GM19025 (cell line): ENCODE results near the gene MIP.
"Not testable (repeated sequence)": the region's sequence is repeated elsewhere in the genome, so short reads cannot be mapped to it uniquely, and the experiment has no call there.

Experiments
- ATAC-seq: cut with Tn5 transposase; IDR thresholded peaks from one replicate; pipeline ENCODE4 v1.9.1; 2021; ENCODE audit warnings: mild to moderate bottlenecking, low read depth, moderate library complexity; ENCODE audit not compliant: unreplicated experiment

Gene MIP

DNA sequence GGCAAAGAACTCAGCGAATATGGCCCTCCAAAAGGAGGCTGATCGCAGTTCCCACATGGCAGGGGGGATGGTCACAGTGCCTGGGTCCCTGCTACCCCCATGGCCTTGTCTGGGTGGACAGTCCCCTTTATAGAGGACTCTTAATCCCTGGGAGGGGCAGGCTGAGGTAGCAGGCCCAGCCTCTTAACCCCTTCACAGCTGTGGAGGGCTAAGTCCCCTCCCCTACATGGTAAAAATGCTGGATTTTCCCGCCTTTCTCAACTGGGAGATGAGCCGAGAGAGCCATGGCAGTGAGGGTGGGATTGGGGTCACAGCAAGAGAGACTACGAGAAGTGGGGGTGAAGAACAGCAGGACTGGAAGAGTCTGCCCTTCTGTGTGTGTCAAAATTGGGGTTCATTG is at the start of gene MIP:
MIP (minus strand) TSS at position 101 of the 400 bp plus-strand sequence; CDS start at position 57, 44 bp downstream.
- ATAC-seq = no peak

DNA sequence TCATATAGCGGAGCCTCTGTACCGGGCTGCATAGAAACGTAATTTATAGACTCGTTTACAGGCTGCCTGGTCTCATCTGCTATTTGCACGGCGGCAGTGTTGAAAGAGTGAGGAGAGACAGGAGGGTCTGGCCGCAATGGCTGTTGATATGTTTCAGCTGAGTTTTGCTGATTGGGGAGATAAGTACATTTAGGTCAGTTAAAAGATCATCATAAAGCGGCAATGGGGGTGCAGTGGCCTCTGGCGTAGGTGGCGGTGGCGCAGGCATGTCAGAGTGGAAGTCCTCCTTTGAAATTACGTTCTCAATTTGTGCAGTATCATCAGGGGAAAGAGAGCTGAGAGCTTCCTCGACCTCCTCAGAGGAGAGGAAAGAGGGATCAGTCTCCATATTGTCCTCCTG is 45.4 kb upstream of the MIP start:
- not testable (repeated sequence) for ATAC-seq

DNA sequence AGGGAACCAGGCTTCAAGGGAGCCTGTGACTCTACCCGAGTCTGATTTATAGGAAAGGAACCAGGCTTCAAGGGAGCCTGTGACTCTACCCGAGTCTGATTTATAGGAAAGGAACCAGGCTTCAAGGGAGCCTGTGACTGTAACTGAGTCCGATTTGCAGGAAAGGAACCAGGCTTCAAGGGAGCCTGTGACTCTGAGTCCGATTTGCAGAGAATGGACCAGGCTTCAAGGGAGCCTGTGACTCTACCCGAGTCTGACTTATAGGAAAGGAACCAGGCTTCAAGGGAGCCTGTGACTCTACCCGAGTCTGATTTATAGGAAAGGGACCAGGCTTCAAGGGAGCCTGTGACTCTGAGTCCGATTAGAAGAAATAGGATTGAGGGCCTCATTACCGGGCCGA is 45.0 kb upstream of the MIP start:
- ATAC-seq = not testable (repeated sequence)

DNA sequence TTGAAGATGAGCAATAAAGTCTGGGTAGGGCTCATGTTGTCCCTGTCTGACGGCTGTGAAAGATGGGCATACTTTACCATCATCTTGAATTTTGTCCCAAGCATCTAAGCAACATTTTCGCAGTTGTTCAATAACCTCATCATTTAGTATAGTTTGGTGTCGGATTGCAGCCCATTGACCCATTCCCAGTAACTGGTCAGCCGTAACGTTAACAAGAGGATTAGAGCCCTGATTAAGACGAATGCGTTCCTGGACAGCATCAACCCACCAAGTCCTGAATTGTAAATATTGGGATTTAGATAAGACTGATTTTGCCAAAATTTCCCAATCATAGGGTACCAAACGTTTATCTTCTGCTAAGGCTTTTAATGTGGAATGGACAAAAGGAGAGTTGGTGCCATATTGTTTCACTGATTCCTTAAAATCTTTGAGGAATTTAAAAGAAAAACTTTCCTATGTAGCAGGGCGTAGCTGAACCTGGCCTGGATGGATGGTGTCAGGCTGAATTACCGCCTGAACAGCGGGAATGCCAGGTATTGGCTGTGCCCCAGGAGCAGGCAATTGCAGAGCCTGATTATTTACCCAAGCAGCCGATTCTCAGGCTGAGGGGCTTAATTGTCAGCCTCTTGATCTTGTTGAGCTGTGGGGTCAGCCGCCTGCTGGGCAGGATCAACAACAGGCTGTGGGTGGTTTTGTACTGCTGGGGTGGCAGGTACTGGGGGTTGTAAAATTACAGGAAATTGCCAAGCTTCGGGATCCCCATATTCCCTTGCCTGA is 43.9 kb upstream of the MIP start:
- ATAC-seq = not testable (repeated sequence)

DNA sequence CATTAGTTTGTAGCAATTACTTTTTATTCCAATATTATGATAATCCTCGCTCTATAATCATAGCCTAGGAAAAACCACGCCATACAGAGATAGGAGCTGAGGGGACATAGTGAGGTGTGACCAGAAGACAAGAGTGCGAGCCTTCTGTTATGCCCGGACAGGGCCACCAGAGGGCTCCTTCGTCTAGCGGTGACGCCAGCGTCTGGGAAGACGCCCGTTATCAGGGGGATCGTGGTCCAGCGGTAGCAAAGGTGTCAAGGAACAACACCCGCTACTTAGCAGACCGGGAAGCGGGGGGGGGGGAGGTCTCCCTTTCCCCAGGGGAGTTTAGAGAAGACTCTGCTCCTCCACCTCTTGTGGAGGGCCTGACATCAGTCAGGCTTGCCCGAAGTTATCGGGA is 42.2 kb upstream of the MIP start:
- not testable (repeated sequence) for ATAC-seq

- not testable (repeated sequence) for ATAC-seq
These were observed 40.0 kb upstream of the MIP start for GRCh38 chr12:56494481-56494880.

DNA sequence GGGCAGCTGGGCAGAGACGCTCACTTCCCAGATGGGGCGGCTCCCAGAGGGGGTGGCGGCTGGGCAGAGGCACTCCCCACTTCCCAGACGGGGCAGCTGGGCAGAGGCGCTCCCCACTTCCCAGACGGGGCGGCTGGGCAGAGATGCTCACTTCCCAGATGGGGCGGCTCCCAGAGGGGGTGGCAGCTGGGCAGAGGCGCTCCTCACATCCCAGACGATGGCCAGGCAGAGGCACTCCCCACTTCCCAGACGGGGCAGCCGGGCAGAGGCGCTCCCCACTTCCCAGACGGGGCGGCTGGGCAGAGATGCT is 39.6 kb upstream of the MIP start:
- not testable (repeated sequence) for ATAC-seq

- ATAC-seq = not testable (repeated sequence)
These were observed 39.1 kb upstream of the MIP start for GRCh38 chr12:56493409-56494105.

DNA sequence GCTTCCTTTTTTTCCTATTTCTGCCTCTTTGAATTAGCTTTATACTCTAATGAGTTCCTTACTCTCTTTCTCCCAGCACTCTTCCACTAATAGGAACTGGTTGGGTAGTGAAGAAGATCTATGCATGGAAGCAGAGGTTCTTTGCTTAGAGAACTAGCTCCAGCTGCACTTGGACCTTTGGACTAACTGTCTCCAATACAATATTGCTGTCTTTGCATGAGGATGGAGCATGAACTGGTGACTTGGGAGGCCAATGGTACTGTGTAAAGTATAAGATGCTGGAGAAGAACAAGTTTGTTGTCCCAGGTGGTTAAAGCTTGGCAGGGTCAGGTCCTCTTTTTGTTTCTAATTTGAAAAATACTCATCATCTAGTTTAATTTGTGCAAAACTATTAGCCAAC is 35.9 kb upstream of the MIP start:
- no peak for ATAC-seq

DNA sequence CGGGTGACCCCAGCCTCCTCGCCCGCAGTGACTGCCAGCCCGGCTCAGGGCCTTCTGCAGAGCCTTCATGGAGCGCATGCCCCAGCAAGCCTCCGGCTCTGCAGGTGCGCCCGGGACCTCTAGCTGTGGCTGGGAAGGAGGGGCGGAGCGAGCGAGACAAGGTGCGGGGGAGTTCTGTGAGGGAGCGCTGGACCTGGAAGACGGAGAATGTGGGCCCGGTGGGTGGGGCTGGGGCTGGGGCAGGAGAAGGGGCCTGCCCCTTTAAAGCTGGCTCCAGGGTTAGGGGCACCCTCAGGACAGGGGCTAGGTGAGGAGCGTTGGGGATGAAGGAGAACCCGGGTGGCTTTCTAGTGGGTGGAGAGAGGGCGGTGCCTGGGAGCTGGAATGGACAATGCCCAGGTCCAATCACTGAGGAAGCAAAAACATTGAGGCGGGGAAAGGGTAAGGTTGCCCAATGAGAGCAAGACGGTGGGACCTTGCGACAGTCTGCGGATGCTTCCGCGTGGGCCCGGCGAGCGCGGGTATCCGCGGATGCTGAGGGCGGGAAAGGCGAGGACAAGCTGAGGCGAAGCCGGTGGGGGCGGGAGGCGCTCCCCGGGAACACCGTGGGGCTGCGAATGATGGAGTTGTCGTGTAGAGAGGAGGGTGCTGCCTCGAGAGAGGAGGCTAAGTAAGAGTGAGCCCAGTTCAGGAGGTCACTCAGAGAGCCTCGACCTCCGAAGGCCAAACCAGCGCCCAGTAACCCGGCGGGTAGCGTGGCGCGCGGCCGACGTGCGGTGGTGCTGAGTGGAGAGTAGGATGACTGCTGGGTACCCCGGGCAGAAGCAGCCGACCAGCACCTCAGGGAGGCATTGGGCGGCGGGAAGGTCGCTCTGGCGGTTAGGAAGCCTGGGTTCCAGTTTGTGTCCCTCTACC is 33.8 kb upstream of the MIP start, which contains the start of gene GLS2:
GLS2 (minus strand) TSS at position 121 of the 915 bp plus-strand sequence; CDS start at position 78, 43 bp downstream.
- peak; percentile 83 for ATAC-seq

- ATAC-seq = peak; percentile 26
These were observed 33.1 kb upstream of the MIP start for GRCh38 chr12:56487448-56488040.

GRCh38 chr12:56486694-56487093 is 32.2 kb upstream of the MIP start:
- ATAC-seq = no peak

DNA sequence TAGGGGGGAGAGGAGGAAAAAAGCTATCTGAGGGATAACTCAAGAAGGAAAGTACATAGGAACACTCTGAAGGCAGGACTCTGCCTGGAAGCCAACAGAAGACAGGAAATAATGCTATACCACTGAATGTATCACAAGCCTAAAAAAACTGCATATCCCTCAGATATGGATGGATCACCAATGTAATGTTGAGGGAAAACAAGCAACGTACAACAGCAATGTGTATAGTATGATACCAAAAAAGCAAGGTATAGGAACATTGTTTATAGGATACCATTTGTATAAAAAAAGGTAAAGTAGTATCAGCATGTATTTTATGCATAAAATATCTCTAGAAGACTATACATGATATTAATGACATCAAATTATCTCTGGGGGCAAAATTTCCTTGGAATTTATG is 30.1 kb upstream of the MIP start:
- ATAC-seq = no peak

- no peak for ATAC-seq
These were observed 25.2 kb upstream of the MIP start for GRCh38 chr12:56479625-56480024.

DNA sequence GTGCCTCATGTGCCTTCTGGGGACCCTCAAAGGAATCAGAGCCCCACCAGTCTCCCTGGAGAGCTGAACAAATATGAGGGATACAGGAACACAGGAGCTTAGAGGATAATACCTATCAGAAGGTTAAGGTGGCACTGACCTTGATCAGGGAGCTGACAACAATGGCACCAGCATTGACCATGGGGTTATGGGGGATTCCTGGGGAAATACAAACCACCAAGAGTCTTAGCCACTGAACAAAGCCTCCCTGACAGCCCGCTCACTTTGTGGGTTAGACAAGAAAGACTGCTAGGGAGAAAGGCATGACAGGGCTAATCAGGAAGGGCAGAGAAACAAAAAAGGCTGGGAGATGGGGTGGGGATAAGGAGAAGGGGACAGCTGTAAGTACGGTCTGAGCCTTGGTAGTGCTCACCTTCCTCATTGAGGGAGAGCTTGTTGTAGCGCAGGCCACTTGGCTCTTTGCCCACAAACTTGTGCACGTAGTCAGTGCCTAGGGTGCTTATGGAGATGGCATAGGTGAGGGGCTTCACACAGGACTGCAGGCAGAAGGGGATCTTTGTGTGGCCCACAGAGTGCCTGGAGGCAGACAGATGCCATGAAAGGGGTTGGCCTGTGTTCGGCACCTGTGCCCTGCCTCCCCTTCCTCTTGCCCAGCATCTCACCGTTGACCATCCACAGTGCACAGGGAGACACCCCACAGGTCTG is 23.2 kb upstream of the MIP start:
- no peak for ATAC-seq

DNA sequence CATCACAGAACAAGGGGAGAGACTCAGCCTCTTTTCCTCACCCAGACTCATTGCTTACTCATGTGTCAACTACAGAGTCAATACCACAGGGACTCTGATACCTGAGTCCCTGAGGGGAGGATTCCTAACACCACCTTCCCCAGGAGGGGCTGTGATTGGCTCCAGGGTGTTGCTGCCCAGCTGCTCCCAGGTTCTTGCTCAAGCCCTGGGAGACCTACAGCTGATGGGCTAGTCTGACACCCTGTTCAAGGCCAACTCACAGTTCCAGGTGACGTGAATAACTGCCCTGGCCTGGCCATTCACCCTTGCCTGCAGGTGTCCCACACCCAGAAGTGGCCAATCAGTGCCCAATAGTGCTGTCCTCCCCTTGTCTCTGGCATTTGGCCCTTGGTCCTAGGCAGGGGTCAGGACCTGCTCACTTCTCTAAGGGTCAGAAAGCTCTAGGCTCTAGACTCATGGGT is 22.5 kb upstream of the MIP start:
- no peak for ATAC-seq

GRCh38 chr12:56476143-56476542 is 21.7 kb upstream of the MIP start:
- no peak for ATAC-seq

DNA sequence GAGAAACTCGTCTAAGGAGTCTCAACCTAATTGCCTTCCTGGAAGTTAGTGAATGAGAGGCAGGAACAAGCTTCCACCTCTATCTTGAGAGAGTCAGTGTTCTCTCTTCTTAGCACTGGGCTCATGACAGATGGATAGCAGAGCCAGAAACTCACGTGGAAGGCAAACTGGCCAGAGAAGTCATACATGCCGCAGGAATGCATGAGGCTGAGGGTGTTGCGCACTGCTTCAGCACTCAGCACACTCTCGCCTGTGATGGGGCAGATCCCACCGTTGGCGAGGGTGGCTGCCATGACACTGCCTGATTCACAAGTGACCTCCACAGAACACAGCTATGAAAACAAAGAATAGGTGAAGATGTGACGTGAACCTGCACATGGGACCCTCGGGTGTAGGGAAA is 19.9 kb upstream of the MIP start:
- ATAC-seq = no peak

- ATAC-seq = no peak
These were observed 14.8 kb upstream of the MIP start for GRCh38 chr12:56469007-56469930.
